ENCODE measurements around the gene SNRK. TPM values are rescaled to one million over a fixed set of nuclear protein-coding genes. Genes with fewer than 3 reads are reported as not detected.

The SNRK gene
- total and polyA plus RNA-seq, 5 donors: 12.1 to 29.0 (median 27.2) TPM

- H3K27ac ChIP-seq (ENCODE audit: low read length): peak overlapping the region; percentile 48
- H3K4me3 ChIP-seq (ENCODE audit: low read length): peak overlapping the region; percentile 97
- WGBS: 51% methylated on average over 2 of the region's 2 CpGs
- DNase-seq (no peak), ATAC-seq (no peak)
- no peaks in the 10 kb centered on the region for H3K9me3 ChIP-seq (ENCODE audit: control insufficient read depth, low read length)
- intact Hi-C loops (cut with DNase I): loop anchor here in 1 of 4 donors (5.0 kb wide), 1 partner anchor 57 kb away; no protein-coding TSS in a partner anchor
- H3K4me1 ChIP-seq (ENCODE audit: control insufficient read depth, insufficient read depth, low read length): peaks cover 14% of the 10 kb centered on the region
- no peaks in the 10 kb centered on the region for H3K27me3 ChIP-seq (ENCODE audit: control insufficient read depth, insufficient read depth)
Observed at GRCh38 chr3:43289401-43289800, 3.1 kb downstream of the SNRK start.

- intact Hi-C loops (cut with DNase I): loop anchor here in 1 of 4 donors (5.0 kb wide), 1 partner anchor 58 kb away; no protein-coding TSS in a partner anchor
- ATAC-seq: no peak
- H3K4me1 ChIP-seq (ENCODE audit: control insufficient read depth, insufficient read depth, low read length): peaks cover 14% of the 10 kb centered on the region
- no peaks in the 10 kb centered on the region for H3K27me3 ChIP-seq (ENCODE audit: control insufficient read depth, insufficient read depth)
- peak overlapping the region; percentile 97 for H3K4me3 ChIP-seq (ENCODE audit: low read length)
- H3K9me3 ChIP-seq (ENCODE audit: control insufficient read depth, low read length): no peaks in the 10 kb centered on the region
- DNase-seq: no peak
- H3K27ac ChIP-seq (ENCODE audit: low read length): no peak overlapping the region
- WGBS: 63% methylated on average over 5 of the region's 5 CpGs
Observed at GRCh38 chr3:43289841-43290470, 3.6 kb downstream of the SNRK start.

- ATAC-seq (no peak), DNase-seq (no peak)
- peaks cover 14% of the 10 kb centered on the region for H3K4me1 ChIP-seq (ENCODE audit: control insufficient read depth, insufficient read depth, low read length)
- H3K4me3 ChIP-seq (ENCODE audit: low read length): peak overlapping the region; percentile 0
- intact Hi-C loops (cut with DNase I): no loop called here
- no peaks in the 10 kb centered on the region for H3K27me3 ChIP-seq (ENCODE audit: control insufficient read depth, insufficient read depth)
- no peaks in the 10 kb centered on the region for H3K9me3 ChIP-seq (ENCODE audit: control insufficient read depth, low read length)
- WGBS: 49% methylated on average over 4 of the region's 4 CpGs
- no peak overlapping the region for H3K27ac ChIP-seq (ENCODE audit: low read length)
Observed at GRCh38 chr3:43290956-43291355, 4.6 kb downstream of the SNRK start.

GRCh38 chr3:43291546-43291945 is 5.2 kb downstream of the SNRK start:
- Histone ChIP-seq H3K4me1 (ENCODE audit: control insufficient read depth, insufficient read depth, low read length) (peaks cover 14% of the 10 kb centered on the region), H3K4me3 (ENCODE audit: low read length) (no peak overlapping the region), H3K27me3 (ENCODE audit: control insufficient read depth, insufficient read depth) (no peaks in the 10 kb centered on the region), H3K9me3 (ENCODE audit: control insufficient read depth, low read length) (no peaks in the 10 kb centered on the region), H3K27ac (ENCODE audit: low read length) (no peak overlapping the region)
- no peak for DNase-seq
- WGBS: 83% methylated on average over 1 of the region's 1 CpG
- intact Hi-C loops (cut with DNase I): no loop called here
- no peak for ATAC-seq

GRCh38 chr3:43294975-43295374 is 8.6 kb downstream of the SNRK start:
- intact Hi-C loops (cut with DNase I): no loop called here
- H3K27me3 ChIP-seq (ENCODE audit: control insufficient read depth, insufficient read depth): no peaks in the 10 kb centered on the region
- no peak overlapping the region for H3K4me3 ChIP-seq (ENCODE audit: low read length)
- H3K9me3 ChIP-seq (ENCODE audit: control insufficient read depth, low read length): no peaks in the 10 kb centered on the region
- ATAC-seq: no peak
- H3K27ac ChIP-seq (ENCODE audit: low read length): no peak overlapping the region
- WGBS: 42% methylated on average over 1 of the region's 1 CpG
- H3K4me1 ChIP-seq (ENCODE audit: control insufficient read depth, insufficient read depth, low read length): peaks cover 15% of the 10 kb centered on the region
- no peak for DNase-seq

GRCh38 chr3:43296565-43296964 is 10.2 kb downstream of the SNRK start:
- peak in 2 of 3 donors; percentile 25 to 67 for DNase-seq
- Histone ChIP-seq H3K4me1 (ENCODE audit: control insufficient read depth, insufficient read depth, low read length) (peaks cover 16% of the 10 kb centered on the region), H3K27ac (ENCODE audit: low read length) (no peak overlapping the region), H3K9me3 (ENCODE audit: control insufficient read depth, low read length) (no peaks in the 10 kb centered on the region), H3K27me3 (ENCODE audit: control insufficient read depth, insufficient read depth) (no peaks in the 10 kb centered on the region), H3K4me3 (ENCODE audit: low read length) (no peak overlapping the region)
- intact Hi-C loops (cut with DNase I): no loop called here
- ATAC-seq: peak; percentile 65 to 71
- WGBS: 16% methylated on average over 1 of the region's 1 CpG

GRCh38 chr3:43298292-43298691 is 12.0 kb downstream of the SNRK start:
- no peak overlapping the region for H3K27ac ChIP-seq (ENCODE audit: low read length)

GRCh38 chr3:43298761-43299160 is 12.4 kb downstream of the SNRK start:
- H3K27ac ChIP-seq (ENCODE audit: low read length): peak overlapping the region; percentile 80
- 56% methylated on average over 4 of the region's 4 CpGs for WGBS
- DNase-seq (no peak), ATAC-seq (peak in 1 of 2 donors; percentile 64)
- peaks cover 11% of the 10 kb centered on the region for H3K4me1 ChIP-seq (ENCODE audit: control insufficient read depth, insufficient read depth, low read length)
- H3K27me3 ChIP-seq (ENCODE audit: control insufficient read depth, insufficient read depth): no peaks in the 10 kb centered on the region
- no peak overlapping the region for H3K4me3 ChIP-seq (ENCODE audit: low read length)
- intact Hi-C loops (cut with DNase I): no loop called here
- H3K9me3 ChIP-seq (ENCODE audit: control insufficient read depth, low read length): no peaks in the 10 kb centered on the region

More at GRCh38 chr3:43298292-43298691, 12.0 kb downstream of the SNRK start:
- WGBS: 68% methylated on average over 2 of the region's 2 CpGs
- DNase-seq: no peak
- no peak overlapping the region for H3K4me3 ChIP-seq (ENCODE audit: low read length)
- H3K27me3 ChIP-seq (ENCODE audit: control insufficient read depth, insufficient read depth): no peaks in the 10 kb centered on the region
- peak; percentile 44 to 78 for ATAC-seq
- peaks cover 12% of the 10 kb centered on the region for H3K4me1 ChIP-seq (ENCODE audit: control insufficient read depth, insufficient read depth, low read length)
- H3K9me3 ChIP-seq (ENCODE audit: control insufficient read depth, low read length): no peaks in the 10 kb centered on the region
- intact Hi-C loops (cut with DNase I): no loop called here

- no peak for DNase-seq
- intact Hi-C loops (cut with DNase I): no loop called here
- Histone ChIP-seq H3K27ac (ENCODE audit: low read length) (no peak overlapping the region), H3K4me1 (ENCODE audit: control insufficient read depth, insufficient read depth, low read length) (peaks cover 11% of the 10 kb centered on the region), H3K27me3 (ENCODE audit: control insufficient read depth, insufficient read depth) (no peaks in the 10 kb centered on the region), H3K4me3 (ENCODE audit: low read length) (no peak overlapping the region), H3K9me3 (ENCODE audit: control insufficient read depth, low read length) (no peaks in the 10 kb centered on the region)
- 61% methylated on average over 1 of the region's 1 CpG for WGBS
- no peak for ATAC-seq
Observed at GRCh38 chr3:43302116-43302880, 16.0 kb downstream of the SNRK start.

- no peaks in the 10 kb centered on the region for H3K9me3 ChIP-seq (ENCODE audit: control insufficient read depth, low read length)
- no peak for ATAC-seq
- intact Hi-C loops (cut with DNase I): no loop called here
- WGBS: 77% methylated on average over 3 of the region's 3 CpGs
- peaks cover 2% of the 10 kb centered on the region for H3K4me1 ChIP-seq (ENCODE audit: control insufficient read depth, insufficient read depth, low read length)
- no peak overlapping the region for H3K4me3 ChIP-seq (ENCODE audit: low read length)
- no peaks in the 10 kb centered on the region for H3K27me3 ChIP-seq (ENCODE audit: control insufficient read depth, insufficient read depth)
- no peak for DNase-seq
- no peak overlapping the region for H3K27ac ChIP-seq (ENCODE audit: low read length)
Observed at GRCh38 chr3:43304126-43304525, 17.8 kb downstream of the SNRK start.

- no peak overlapping the region for H3K27ac ChIP-seq (ENCODE audit: low read length)
- intact Hi-C loops (cut with DNase I): no loop called here
- no peaks in the 10 kb centered on the region for H3K27me3 ChIP-seq (ENCODE audit: control insufficient read depth, insufficient read depth)
- no peak for ATAC-seq
- WGBS: 95% methylated on average over 3 of the region's 3 CpGs
- H3K4me3 ChIP-seq (ENCODE audit: low read length): no peak overlapping the region
- no peaks in the 10 kb centered on the region for H3K9me3 ChIP-seq (ENCODE audit: control insufficient read depth, low read length)
- no peak for DNase-seq
- peaks cover 5% of the 10 kb centered on the region for H3K4me1 ChIP-seq (ENCODE audit: control insufficient read depth, insufficient read depth, low read length)
Observed at GRCh38 chr3:43307226-43307625, 20.9 kb downstream of the SNRK start.
